K562 (cell line): ENCODE results near the gene SMAD7. TPM values are rescaled to one million over a fixed set of nuclear protein-coding genes. Genes with fewer than 3 reads are reported as not detected.

Source experiments
- ADNP ChIP-seq: fragments of 200-800 bp; sonication (Bioruptor generic); IDR thresholded peaks from 2 replicates; pipeline ENCODE4 v1.6.1; 2016; ENCODE audit warnings: missing genetic modification characterization, missing compliant biosample characterization
- AFF4 ChIP-seq: sonication (generic); formaldehyde crosslinking; IDR thresholded peaks from 2 replicates; pipeline ENCODE4 v1.8.0; 2023; ENCODE audit warnings: mild to moderate bottlenecking, missing genetic modification reagents
- ARID3A ChIP-seq: IDR thresholded peaks from 2 replicates; pipeline ENCODE4 v1.6.1; 2012; ENCODE audit warnings: low read depth, low read length, improper control_type of control experiment, borderline replicate concordance
- ARNT ChIP-seq, 2 experiments: fragments of 450-650 bp; IDR thresholded peaks; 2 replicates each; pipeline ENCODE4 v1.6.1; 2016; ENCODE audit warnings: mild to moderate bottlenecking in 1 of 2
- ERF ChIP-seq: fragments of 450-650 bp; formaldehyde crosslinking; IDR thresholded peaks from 2 replicates; pipeline ENCODE4 v1.4.0; 2020; ENCODE audit warnings: mild to moderate bottlenecking, mixed read lengths
- ILK ChIP-seq: fragments of 450-650 bp; IDR thresholded peaks from 2 replicates; pipeline ENCODE4 v1.6.1; 2016; ENCODE audit warnings: missing genetic modification characterization, low read depth, mild to moderate bottlenecking, missing compliant biosample characterization, moderate library complexity, borderline replicate concordance
- PHF8 ChIP-seq: fragments of 200-600 bp; sonication (generic); IDR thresholded peaks from 2 replicates; pipeline ENCODE4 v1.6.1; 2012; ENCODE audit warnings: mixed run types, mild to moderate bottlenecking, inconsistent platforms, low read length, moderate library complexity, borderline replicate concordance
- STAG1 ChIP-seq: sonication (generic); formaldehyde crosslinking; IDR thresholded peaks from 2 replicates; pipeline ENCODE4 v1.5.0; 2020; ENCODE audit warnings: missing genetic modification reagents, borderline replicate concordance
- UBTF ChIP-seq, 2 experiments: IDR thresholded peaks; 2 replicates each; pipeline ENCODE4 v1.6.1; 2012; ENCODE audit warnings: improper control_type of control experiment in 2 of 2, low read depth in 2 of 2, low read length in 2 of 2, borderline replicate concordance in 1 of 2
- XRCC5 ChIP-seq: fragments of 200-400 bp; formaldehyde crosslinking; IDR thresholded peaks from 2 replicates; pipeline ENCODE4 v1.6.1; 2017; ENCODE audit warnings: low read depth, mild to moderate bottlenecking, low read length
- YBX1 ChIP-seq: fragments of 450-650 bp; IDR thresholded peaks from 2 replicates; pipeline ENCODE4 v1.7.1; 2016; ENCODE audit warnings: mild to moderate bottlenecking
- ZNF280B ChIP-seq: fragments of 250-450 bp; sonication (Bioruptor Pico); IDR thresholded peaks from 2 replicates; pipeline ENCODE4 v1.5.1; 2021; ENCODE audit warnings: mild to moderate bottlenecking
- polyA plus RNA-seq, 8 experiments: library from polyadenylated mRNA; depleted of rRNA in 4 of 8; stranded (reverse) in 5 of 8; unstranded in 3 of 8; fragments of >200 nt; fragmentation: Nextera tagmentation in 2 of 8; fragmentation: Illumina TruSeq in 1 of 8; extraction: Ambion mirVana in 2 of 8; extraction: Trizol in 1 of 8; gene quantifications; 2 replicates each; pipeline versions ENCODE4 v1.2.1 to v1.2.3, GENCODE V29; 2011 to 2014; ENCODE audit warnings: inconsistent platforms in 1 of 8, missing spikeins in 1 of 8
- total RNA-seq, 7 experiments: library from RNA; depleted of rRNA in 6 of 7; stranded (reverse); fragments of >200 nt in 6 of 7; fragmentation: Illumina TruSeq in 2 of 7; extraction: Trizol in 2 of 7; gene quantifications; 2 replicates each; pipeline versions ENCODE4 v1.2.1 to v1.2.3, GENCODE V29; 2011 to 2021; ENCODE audit warnings: low replicate concordance in 1 of 7

The SMAD7 gene
- total and polyA plus RNA-seq, 9 of the 15 experiments (the other 6 are each of a cell fraction or from before 2014, with no cell fraction given): 0.13 to 3.0 (median 1.6) TPM

- TF ChIP-seq STAG1 (CRISPR knock-in tag): no peak
- no peak for TF ChIP-seq YBX1
- no peak for TF ChIP-seq ARNT (IDR thresholded peaks at IDR 0.05)
- TF ChIP-seq UBTF (IDR thresholded peaks at IDR 0.05; ENCODE audit: borderline replicate concordance in 1 of 2, low read depth in 2 of 2, low read length in 2 of 2): no peak
- no peak for TF ChIP-seq ZNF280B (CRISPR knock-in tag)
- no peak for TF ChIP-seq PHF8
- TF ChIP-seq AFF4: no peak
- TF ChIP-seq ADNP (tag): no peak
- no peak for TF ChIP-seq ILK (tag)
- no peak for TF ChIP-seq ARID3A
- TF ChIP-seq ERF (CRISPR knock-in tag): no peak
- no peak for TF ChIP-seq XRCC5
Measured at GRCh38 chr18:48933578-48934414, 17.0 kb downstream of the SMAD7 start (continued).
